CD14-positive monocyte (primary cell): ENCODE results near the gene ERGIC3. TPM values are rescaled to one million over a fixed set of nuclear protein-coding genes. Genes with fewer than 3 reads are reported as not detected.

Experiments used
- DNase-seq, 3 donors: peaks; one replicate each; pipeline ENCODE4 v3.0.0-alpha.2; 2011 to 2022
- H2AFZ ChIP-seq: 2 replicates; pipeline ENCODE4 v1.6.0; 2012; ENCODE audit warnings: mild to moderate bottlenecking, low read depth, low read length, inconsistent platforms; ENCODE audit not compliant: insufficient read depth, poor library complexity, severe bottlenecking
- H3K27ac ChIP-seq, 2 donors: 1 replicate in 1 of 2; 2 replicates in 1 of 2; pipeline ENCODE4 v1.5.1; 2012 to 2013; ENCODE audit warnings: low read length in 2 of 2, control low read depth in 1 of 2, inconsistent platforms in 1 of 2, low read depth in 1 of 2, mild to moderate bottlenecking in 1 of 2
- H3K27me3 ChIP-seq, 2 donors: one replicate each; pipeline versions ENCODE4 v1.6.0 to v1.6.1; 2011 to 2013; ENCODE audit warnings: low read length in 2 of 2; ENCODE audit not compliant: control insufficient read depth in 2 of 2, insufficient read depth in 2 of 2
- H3K36me3 ChIP-seq, 2 donors: replicated peaks in 1 of 2; 1 replicate in 1 of 2; 2 replicates in 1 of 2; pipeline versions ENCODE4 v1.5.1 to v1.6.1; 2012 to 2013; ENCODE audit warnings: low read length in 2 of 2, control low read depth in 1 of 2, inconsistent platforms in 1 of 2, mild to moderate bottlenecking in 1 of 2; ENCODE audit not compliant: insufficient read depth in 2 of 2, control insufficient read depth in 1 of 2
- H3K4me1 ChIP-seq, 2 donors: 1 replicate in 1 of 2; 2 replicates in 1 of 2; pipeline versions ENCODE4 v1.5.1 to v1.6.1; 2012 to 2013; ENCODE audit warnings: low read length in 2 of 2, control low read depth in 1 of 2, inconsistent platforms in 1 of 2, mild to moderate bottlenecking in 1 of 2, moderate library complexity in 1 of 2; ENCODE audit not compliant: insufficient read depth in 2 of 2, control insufficient read depth in 1 of 2
- H3K4me2 ChIP-seq: replicated peaks from 2 replicates; pipeline ENCODE3; 2012; ENCODE audit warnings: low read length, moderate library complexity, mild to moderate bottlenecking; ENCODE audit not compliant: poor library complexity, severe bottlenecking; ENCODE audit errors: extremely low read depth
- H3K4me3 ChIP-seq, 3 experiments: fragments of 200-600 bp in 1 of 3; sonication (generic) in 1 of 3; replicated peaks in 1 of 3; 1 replicate in 2 of 3; 2 replicates in 1 of 3; pipeline ENCODE4 v1.5.1; 2011 to 2013; ENCODE audit warnings: low read length in 3 of 3, mild to moderate bottlenecking in 3 of 3, control low read depth in 2 of 3, low read depth in 2 of 3, inconsistent platforms in 1 of 3, moderate library complexity in 1 of 3
- H3K79me2 ChIP-seq: 2 replicates; pipeline ENCODE4 v1.6.0; 2012; ENCODE audit warnings: mild to moderate bottlenecking, control low read depth, inconsistent platforms, low read length, moderate library complexity; ENCODE audit not compliant: insufficient read depth
- H3K9ac ChIP-seq: 2 replicates; pipeline ENCODE4 v1.6.0; 2017; ENCODE audit warnings: low read length, mild to moderate bottlenecking; ENCODE audit not compliant: insufficient read depth, poor library complexity, severe bottlenecking
- H3K9me3 ChIP-seq, 2 donors: replicated peaks in 1 of 2; 1 replicate in 1 of 2; 2 replicates in 1 of 2; pipeline versions ENCODE4 v1.5.1 to v1.6.1; 2012 to 2013; ENCODE audit warnings: low read length in 2 of 2, control low read depth in 1 of 2; ENCODE audit not compliant: control insufficient read depth in 1 of 2, insufficient read depth in 1 of 2
- H4K20me1 ChIP-seq: 2 replicates; pipeline ENCODE4 v1.6.0; 2012; ENCODE audit warnings: mild to moderate bottlenecking, low read length, control low read depth, moderate library complexity; ENCODE audit not compliant: insufficient read depth
- H3K27ac Mint-ChIP-seq, 7 donors: one replicate each; pipeline ENCODE4 v1.8.0; 2020; ENCODE audit warnings: mild to moderate bottlenecking in 7 of 7, mixed read lengths in 7 of 7, moderate library complexity in 6 of 7, inconsistent platforms in 2 of 7
- H3K27me3 Mint-ChIP-seq, 3 donors: one replicate each; pipeline ENCODE4 v1.8.0; 2021 to 2022; ENCODE audit warnings: low read depth in 3 of 3, mild to moderate bottlenecking in 3 of 3, mixed read lengths in 3 of 3, moderate library complexity in 3 of 3, inconsistent platforms in 1 of 3
- H3K36me3 Mint-ChIP-seq, 2 donors: one replicate each; pipeline ENCODE4 v1.8.0; 2020; ENCODE audit warnings: mixed read lengths in 2 of 2, inconsistent platforms in 1 of 2, mild to moderate bottlenecking in 1 of 2
- H3K4me1 Mint-ChIP-seq: one replicate; pipeline ENCODE4 v1.8.0; 2020; ENCODE audit warnings: mild to moderate bottlenecking, mixed read lengths
- H3K4me3 Mint-ChIP-seq, 2 donors: one replicate each; pipeline ENCODE4 v1.8.0; 2020; ENCODE audit warnings: mild to moderate bottlenecking in 2 of 2, mixed read lengths in 2 of 2, moderate library complexity in 1 of 2
- H3K9me3 Mint-ChIP-seq, 7 donors: one replicate each; pipeline ENCODE4 v1.8.0; 2020 to 2022; ENCODE audit warnings: mixed read lengths in 7 of 7, mild to moderate bottlenecking in 6 of 7, moderate library complexity in 6 of 7, inconsistent platforms in 2 of 7
- WGBS: methylation state at CpG from one replicate; pipeline ENCODE4 v1.1.5; 2013; ENCODE audit warnings: missing lambda C conversion rate; ENCODE audit not compliant: insufficient coverage; 5-methylcytosine and 5-hydroxymethylcytosine counted together
- intact Hi-C, 2 donors: fragments of 100-400 bp; cut with micrococcal nuclease; formaldehyde crosslinking; loops; one replicate each; pipeline versions ENCODE4 v1.15.0 to v1.15.1; 2023
- polyA plus RNA-seq, 3 donors: library from polyadenylated mRNA; depleted of rRNA in 1 of 3; unstranded in 2 of 3; stranded (reverse) in 1 of 3; fragments of 300-500 nt in 2 of 3; fragments of >200 nt in 1 of 3; fragmentation: Illumina TruSeq in 2 of 3; gene quantifications; 1 replicate in 2 of 3; 2 replicates in 1 of 3; pipeline ENCODE4 v1.2.3, GENCODE V29; 2012 to 2021
- TF ChIP-seq, protein P1 (sequence below): fragments of 200-600 bp; IDR thresholded peaks from one replicate; pipeline ENCODE4 v1.8.0; 2022; ENCODE audit warnings: antibody characterized with exemption, mild to moderate bottlenecking

The ERGIC3 gene
- polyA plus RNA-seq, 3 donors, result 128 to 371 (median 130) TPM

DNA sequence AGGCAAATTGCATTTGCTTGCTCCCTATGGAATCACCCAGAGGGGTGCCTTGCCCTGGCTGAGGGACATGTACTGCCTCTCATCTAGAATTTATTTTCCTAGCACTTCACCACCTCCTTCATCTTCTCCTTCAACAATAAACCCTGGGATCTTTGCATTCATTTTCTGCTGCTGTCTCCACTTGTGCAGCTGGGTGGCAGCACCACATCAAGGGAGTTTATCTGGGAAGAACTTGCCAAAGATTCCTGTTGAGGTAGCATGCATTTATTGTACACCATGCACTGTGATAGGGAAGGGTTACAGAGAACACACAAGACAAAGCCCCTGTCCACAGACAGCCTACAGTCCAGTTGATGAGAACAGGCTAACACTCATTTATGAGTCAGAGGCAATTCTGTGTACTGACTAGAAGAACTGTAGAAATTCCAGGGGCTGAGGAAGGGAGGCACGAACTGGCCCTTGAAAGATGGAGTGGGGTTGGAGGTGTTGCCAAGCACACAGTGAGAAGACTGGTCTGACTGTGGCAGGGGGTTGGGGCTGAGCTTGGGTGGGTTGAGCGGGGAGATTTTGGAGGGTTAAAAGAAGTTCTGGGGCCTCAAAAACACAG is 30.0 kb upstream of the ERGIC3 start:
- no peak overlapping the region for H3K27ac ChIP-seq
- Mint-ChIP-seq H3K27me3 (peaks cover 0 to 2% (median 0%) of the 10 kb centered on the region in 3 donors), H3K4me1 (no peaks in the 10 kb centered on the region), H3K9me3 (peaks cover 0 to 2% (median 0%) of the 10 kb centered on the region in 7 donors), H3K36me3 (peaks cover 66 to 78% of the 10 kb centered on the region in 2 donors), H3K27ac (peak overlapping the region in 2 of 7 donors; percentile 0 to 37), H3K4me3 (no peak overlapping the region)
- TF ChIP-seq, protein P1, sequence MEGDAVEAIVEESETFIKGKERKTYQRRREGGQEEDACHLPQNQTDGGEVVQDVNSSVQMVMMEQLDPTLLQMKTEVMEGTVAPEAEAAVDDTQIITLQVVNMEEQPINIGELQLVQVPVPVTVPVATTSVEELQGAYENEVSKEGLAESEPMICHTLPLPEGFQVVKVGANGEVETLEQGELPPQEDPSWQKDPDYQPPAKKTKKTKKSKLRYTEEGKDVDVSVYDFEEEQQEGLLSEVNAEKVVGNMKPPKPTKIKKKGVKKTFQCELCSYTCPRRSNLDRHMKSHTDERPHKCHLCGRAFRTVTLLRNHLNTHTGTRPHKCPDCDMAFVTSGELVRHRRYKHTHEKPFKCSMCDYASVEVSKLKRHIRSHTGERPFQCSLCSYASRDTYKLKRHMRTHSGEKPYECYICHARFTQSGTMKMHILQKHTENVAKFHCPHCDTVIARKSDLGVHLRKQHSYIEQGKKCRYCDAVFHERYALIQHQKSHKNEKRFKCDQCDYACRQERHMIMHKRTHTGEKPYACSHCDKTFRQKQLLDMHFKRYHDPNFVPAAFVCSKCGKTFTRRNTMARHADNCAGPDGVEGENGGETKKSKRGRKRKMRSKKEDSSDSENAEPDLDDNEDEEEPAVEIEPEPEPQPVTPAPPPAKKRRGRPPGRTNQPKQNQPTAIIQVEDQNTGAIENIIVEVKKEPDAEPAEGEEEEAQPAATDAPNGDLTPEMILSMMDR, result no peak
- no peaks in the 10 kb centered on the region for H3K9me3 ChIP-seq
- no peak overlapping the region for H3K4me3 ChIP-seq
- WGBS, result 100% methylated on average over 1 of the region's 2 CpGs
- H3K4me2 ChIP-seq, result no peak overlapping the region
- no peaks in the 10 kb centered on the region for H4K20me1 ChIP-seq
- H3K9ac ChIP-seq, result no peak overlapping the region
- intact Hi-C loops, result no loop called here
- no peaks in the 10 kb centered on the region for H3K27me3 ChIP-seq
- no peak overlapping the region for H2AFZ ChIP-seq
- peaks cover 66 to 89% of the 10 kb centered on the region in 2 donors for H3K36me3 ChIP-seq
- H3K4me1 ChIP-seq, result no peaks in the 10 kb centered on the region
- no peaks in the 10 kb centered on the region for H3K79me2 ChIP-seq
- DNase-seq, result no peak

DNA sequence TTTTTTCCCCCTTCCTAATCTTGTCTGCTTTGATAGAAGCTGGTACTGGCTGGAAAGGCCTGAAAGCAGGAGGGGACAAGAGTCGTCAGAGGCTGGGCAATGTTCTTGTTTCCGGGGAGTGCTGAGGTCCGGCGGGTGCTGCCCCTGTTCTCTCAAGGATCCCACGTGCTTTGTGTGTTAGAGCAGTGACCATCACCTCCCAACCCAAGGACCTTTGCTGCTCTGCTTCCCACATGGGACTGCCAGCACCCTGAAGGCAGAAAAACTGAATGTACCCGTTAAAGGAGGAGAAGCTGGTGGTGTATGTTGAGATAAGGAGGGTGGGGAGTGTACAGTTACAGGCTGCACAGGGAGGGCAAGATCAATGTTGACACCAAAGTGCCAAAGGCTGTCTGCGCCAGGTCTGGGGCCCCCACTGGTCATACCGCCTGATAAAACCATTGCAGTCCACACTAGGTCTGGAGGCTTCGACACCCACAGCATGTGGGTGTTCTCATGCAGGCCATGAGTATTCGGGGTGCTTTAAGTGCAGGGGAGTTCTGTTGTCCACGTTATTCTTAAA is 27.4 kb upstream of the ERGIC3 start:
- Histone ChIP-seq H3K4me1 (no peaks in the 10 kb centered on the region), H3K79me2 (no peaks in the 10 kb centered on the region), H3K4me2 (no peak overlapping the region), H3K27me3 (no peaks in the 10 kb centered on the region), H4K20me1 (no peaks in the 10 kb centered on the region), H3K4me3 (no peak overlapping the region), H3K27ac (no peak overlapping the region), H3K36me3 (peaks cover 42 to 64% of the 10 kb centered on the region in 2 donors), H3K9me3 (no peaks in the 10 kb centered on the region), H2AFZ (no peak overlapping the region), H3K9ac (no peak overlapping the region)
- intact Hi-C loops, result no loop called here
- no peaks in the 10 kb centered on the region for H3K4me1 Mint-ChIP-seq
- 98% methylated on average over 5 of the region's 11 CpGs for WGBS
- H3K36me3 Mint-ChIP-seq, result peaks cover 41 to 53% of the 10 kb centered on the region in 2 donors
- DNase-seq, result no peak
- peaks cover 0 to 2% (median 0%) of the 10 kb centered on the region in 3 donors for H3K27me3 Mint-ChIP-seq
- TF ChIP-seq, protein P1, result no peak
- peak overlapping the region in 1 of 7 donors; percentile 40 for H3K27ac Mint-ChIP-seq
- no peaks in the 10 kb centered on the region for H3K9me3 Mint-ChIP-seq
- no peak overlapping the region for H3K4me3 Mint-ChIP-seq
